Hepatocyte (in vitro differentiated cells): ENCODE data around the gene ARHGAP15.

ENCODE experiments used
- CTCF ChIP-seq: fragments of 200-600 bp; sonication (generic); IDR thresholded peaks from 2 replicates; pipeline ENCODE4 v1.5.1; 2016; ENCODE audit warnings: antibody characterized with exemption, mild to moderate bottlenecking; ENCODE audit not compliant: poor library complexity
- EZH2 ChIP-seq: fragments of 200-600 bp; sonication (generic); IDR thresholded peaks from 2 replicates; pipeline ENCODE4 v1.6.1; 2016; ENCODE audit warnings: antibody characterized with exemption, mild to moderate bottlenecking, borderline replicate concordance

GRCh38 chr2:143640826-143641225 is 511.6 kb downstream of the ARHGAP15 start:
- no peak for TF ChIP-seq CTCF
- no peak for TF ChIP-seq EZH2
